GM18907 (cell line): Measurements from ENCODE around the gene BICC1.

ENCODE experiments used
- ATAC-seq: cut with Tn5 transposase; IDR thresholded peaks from one replicate; pipeline ENCODE4 v1.9.1; 2021; ENCODE audit warnings: mild to moderate bottlenecking, moderate library complexity; ENCODE audit not compliant: unreplicated experiment

Gene BICC1

GRCh38 chr10:58512491-58513187 lies at the start of gene BICC1:
BICC1 (plus strand) TSS chr10:58512872; CDS start chr10:58513144, 272 bp downstream.
- ATAC-seq = peak; percentile 60

- no peak for ATAC-seq
These were observed 47.7 kb upstream of the BICC1 start for GRCh38 chr10:58464956-58465355.

GRCh38 chr10:58465629-58466028 lies 47.0 kb upstream of the BICC1 start:
- no peak for ATAC-seq

- ATAC-seq = no peak
These were observed 44.6 kb upstream of the BICC1 start for GRCh38 chr10:58467931-58468635.

GRCh38 chr10:58473976-58474375 lies 38.7 kb upstream of the BICC1 start:
- no peak for ATAC-seq

- no peak for ATAC-seq
These were observed 37.1 kb upstream of the BICC1 start for GRCh38 chr10:58475322-58476277.

- no peak for ATAC-seq
These were observed 35.5 kb upstream of the BICC1 start for GRCh38 chr10:58477122-58477521.

- no peak for ATAC-seq
These were observed 34.8 kb upstream of the BICC1 start for GRCh38 chr10:58477902-58478301.

GRCh38 chr10:58479045-58479444 lies 33.6 kb upstream of the BICC1 start:
- ATAC-seq = no peak

- no peak for ATAC-seq
These were observed 32.4 kb upstream of the BICC1 start for GRCh38 chr10:58480321-58480720.

- no peak for ATAC-seq
These were observed 31.0 kb upstream of the BICC1 start for GRCh38 chr10:58481569-58482109.

- no peak for ATAC-seq
These were observed 25.9 kb upstream of the BICC1 start for GRCh38 chr10:58486821-58487220.

GRCh38 chr10:58488921-58489320 lies 23.8 kb upstream of the BICC1 start:
- ATAC-seq = no peak

GRCh38 chr10:58502956-58503355 lies 9.7 kb upstream of the BICC1 start:
- no peak for ATAC-seq

- no peak for ATAC-seq
These were observed 4.4 kb upstream of the BICC1 start for GRCh38 chr10:58508316-58508715.

- peak; percentile 11 for ATAC-seq
These were observed 744 bp upstream of the BICC1 start for GRCh38 chr10:58511765-58512490.

- no peak for ATAC-seq
These were observed 777 bp downstream of the BICC1 start for GRCh38 chr10:58513188-58514110.

GRCh38 chr10:58514111-58514770 lies 1.6 kb downstream of the BICC1 start:
- no peak for ATAC-seq
